Measurements from ENCODE around the gene TAF11. TPM values are rescaled to one million over a fixed set of nuclear protein-coding genes. Genes with fewer than 3 reads are reported as not detected.

Gene TAF11
- total RNA-seq, 1 experiment from 2014 or later, result 44.1 TPM

GRCh38 chr6:34864007-34864406, 23.8 kb downstream of the TAF11 start:
- CTCF ChIA-PET, result no interaction called here

More at GRCh38 chr6:34864007-34864406, 23.8 kb downstream of the TAF11 start:
- DNase-seq (ENCODE audit: low spot score) (no peak), ATAC-seq (no peak)
- POLR2A ChIA-PET, result no interaction called here
- Mint-ChIP-seq H3K27ac (no peak overlapping the region), H3K27me3 (ENCODE audit: low read depth) (no peaks in the 10 kb centered on the region), H3K4me1 (no peaks in the 10 kb centered on the region), H3K36me3 (peaks cover 23% of the 10 kb centered on the region), H3K4me3 (no peak overlapping the region), H3K9me3 (no peaks in the 10 kb centered on the region)
- no peak for TF ChIP-seq SMAD4 (CRISPR knock-in tag; IDR thresholded peaks at IDR 0.05)
- TF ChIP-seq ZNF281 (CRISPR knock-in tag; IDR thresholded peaks at IDR 0.05), result no peak
- TF ChIP-seq USF2 (CRISPR knock-in tag; IDR thresholded peaks at IDR 0.05), result no peak
- TF ChIP-seq NR1H2 (CRISPR knock-in tag; IDR thresholded peaks at IDR 0.05), result no peak
- TF ChIP-seq MLX (CRISPR knock-in tag; IDR thresholded peaks at IDR 0.05), result no peak
- TF ChIP-seq ZNF425 (CRISPR knock-in tag; conservative IDR thresholded peaks at IDR 0.05), result no peak
- TF ChIP-seq MXD4 (CRISPR knock-in tag; IDR thresholded peaks at IDR 0.05; ENCODE audit: borderline replicate concordance), result no peak
- TF ChIP-seq FOXP4 (CRISPR knock-in tag; IDR thresholded peaks at IDR 0.05), result no peak
- TF ChIP-seq ZNF532 (CRISPR knock-in tag; IDR thresholded peaks at IDR 0.05; ENCODE audit: borderline replicate concordance), result no peak
- TF ChIP-seq ATF1 (CRISPR knock-in tag; IDR thresholded peaks at IDR 0.05), result no peak
